NCI-H748 (cell line): ENCODE results near the gene RGS12.
A peak's percentile ranks its signal among the peaks of the same experiment; 100 is the strongest.

Experiments used
- DNase-seq: peaks from one replicate; lab custom pipeline; 2025; ENCODE audit not compliant: unreplicated experiment; lab: John Stamatoyannopoulos, UW

Gene RGS12

DNA sequence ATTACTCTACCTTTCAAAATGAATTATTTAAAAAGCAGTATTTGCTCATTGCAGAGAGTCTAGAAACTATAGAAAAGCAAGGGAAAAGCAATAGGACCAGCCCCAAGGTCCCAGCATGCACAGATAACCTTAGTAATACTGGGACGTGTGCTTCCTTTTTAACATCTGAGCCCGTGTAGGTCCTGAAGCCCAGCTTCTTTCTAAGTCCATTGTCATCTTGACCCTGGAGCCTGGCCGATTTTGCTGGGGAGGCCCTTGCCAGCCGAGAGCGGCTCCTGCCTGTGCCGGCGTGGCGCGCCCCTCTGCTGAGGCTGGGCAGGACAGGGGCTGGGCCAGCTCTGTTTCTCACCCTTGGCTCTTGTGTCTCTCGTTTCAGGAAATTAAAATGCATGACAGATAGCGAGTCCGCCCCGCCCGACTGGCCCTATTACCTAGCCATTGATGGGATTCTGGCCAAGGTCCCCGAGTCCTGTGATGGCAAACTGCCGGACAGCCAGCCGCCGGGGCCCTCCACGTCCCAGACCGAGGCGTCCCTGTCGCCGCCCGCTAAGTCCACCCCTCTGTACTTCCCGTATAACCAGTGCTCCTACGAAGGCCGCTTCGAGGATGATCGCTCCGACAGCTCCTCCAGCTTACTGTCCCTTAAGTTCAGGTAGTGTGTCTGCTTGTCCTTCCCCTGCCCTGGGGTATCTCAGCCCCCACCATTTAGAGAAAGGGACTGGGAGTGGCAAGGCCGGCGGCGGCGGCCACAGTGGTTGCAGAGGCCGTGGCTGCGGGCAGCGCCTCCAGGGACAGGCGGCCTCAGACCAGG, 39.8 kb upstream of the RGS12 start:
- DNase-seq, result no peak

DNA sequence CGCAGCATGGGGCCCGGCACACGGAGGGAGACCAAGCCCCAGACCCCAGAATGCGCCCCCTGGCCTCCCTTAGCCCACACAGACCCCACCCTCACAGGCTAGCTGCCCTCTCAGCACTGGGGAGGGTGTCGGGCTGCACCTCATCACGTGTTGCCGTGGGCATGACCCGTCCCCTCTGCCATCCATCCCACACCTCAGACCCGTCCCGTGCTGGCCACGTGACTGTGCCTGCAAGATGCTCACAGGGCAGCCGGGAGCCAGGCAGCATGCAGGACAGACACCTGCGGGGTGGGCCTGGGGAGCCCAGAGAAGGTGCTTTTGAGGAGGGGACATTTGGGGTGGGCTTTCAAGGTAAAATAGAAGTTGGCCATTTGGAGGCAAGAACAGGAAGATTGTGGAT, 39.0 kb upstream of the RGS12 start:
- DNase-seq, result no peak

DNA sequence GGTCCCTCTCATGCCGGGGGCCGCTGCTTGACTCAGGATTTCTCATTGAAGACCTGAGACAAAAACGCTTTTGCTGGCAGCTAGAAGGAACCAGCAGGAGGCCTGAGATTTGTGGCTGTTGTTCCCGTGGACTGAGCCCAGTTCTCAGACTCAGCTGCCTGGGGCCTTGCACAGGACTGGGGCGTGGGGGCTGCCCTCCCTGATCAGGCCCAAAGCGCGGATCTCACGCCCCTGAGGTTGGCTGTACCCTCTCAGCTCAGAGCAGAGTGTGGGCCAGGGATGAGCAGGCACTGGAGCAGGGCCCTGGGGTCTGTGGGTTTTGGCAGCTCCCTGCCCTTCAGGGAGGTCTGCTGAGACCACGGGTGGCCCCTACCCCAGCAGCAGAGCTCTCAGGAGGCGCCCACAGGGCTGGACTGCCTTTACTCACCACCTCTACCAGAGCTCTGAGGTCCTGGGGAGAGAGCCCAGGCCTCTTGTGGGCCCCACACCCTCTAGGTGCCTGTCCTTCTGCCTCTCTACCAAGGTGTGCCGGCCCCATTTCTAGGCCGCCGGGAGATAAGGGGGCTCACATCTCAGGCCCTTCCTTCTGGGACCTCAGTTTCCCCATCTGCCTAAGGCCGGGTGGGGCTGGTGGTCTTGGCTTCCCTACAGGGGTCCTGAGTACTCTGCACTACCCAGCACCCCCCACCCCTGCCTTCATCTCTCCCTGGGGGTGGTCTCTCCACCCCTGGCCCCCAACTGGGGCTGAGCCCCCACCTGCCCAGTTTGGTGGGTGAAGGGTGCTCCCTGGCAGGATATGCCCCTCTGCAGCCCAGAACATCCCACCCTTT, 38.3 kb upstream of the RGS12 start:
- DNase-seq, result no peak

DNA sequence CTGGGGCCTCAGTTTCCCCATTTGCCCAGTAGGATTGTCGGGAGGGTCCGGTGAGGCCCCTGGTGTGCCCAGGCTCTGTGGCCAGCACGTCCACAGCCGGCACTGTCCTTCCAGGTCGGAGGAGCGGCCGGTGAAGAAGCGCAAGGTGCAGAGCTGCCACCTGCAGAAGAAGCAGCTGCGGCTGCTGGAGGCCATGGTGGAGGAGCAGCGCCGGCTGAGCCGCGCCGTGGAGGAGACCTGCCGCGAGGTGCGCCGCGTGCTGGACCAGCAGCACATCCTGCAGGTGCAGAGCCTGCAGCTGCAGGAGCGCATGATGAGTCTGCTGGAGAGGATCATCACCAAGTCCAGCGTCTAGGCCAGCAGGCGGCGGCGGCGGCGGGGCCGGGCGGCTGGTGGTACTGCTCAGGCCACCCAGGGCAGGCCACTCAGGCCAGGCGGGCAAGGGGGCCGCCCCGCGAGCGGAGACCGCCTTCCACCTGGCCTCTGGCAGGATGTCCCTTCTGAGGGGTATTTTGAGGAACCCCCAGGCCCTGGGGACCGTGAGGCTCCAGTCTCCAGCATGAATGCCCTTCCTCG, 37.1 kb upstream of the RGS12 start:
- DNase-seq, result no peak

- no peak for DNase-seq
These were observed 36.4 kb upstream of the RGS12 start for GRCh38 chr4:3256230-3257102.

- peak; percentile 59 for DNase-seq
These were observed 35.7 kb upstream of the RGS12 start for GRCh38 chr4:3257103-3257555.

GRCh38 chr4:3257556-3258482, 35.0 kb upstream of the RGS12 start:
- DNase-seq, result no peak

DNA sequence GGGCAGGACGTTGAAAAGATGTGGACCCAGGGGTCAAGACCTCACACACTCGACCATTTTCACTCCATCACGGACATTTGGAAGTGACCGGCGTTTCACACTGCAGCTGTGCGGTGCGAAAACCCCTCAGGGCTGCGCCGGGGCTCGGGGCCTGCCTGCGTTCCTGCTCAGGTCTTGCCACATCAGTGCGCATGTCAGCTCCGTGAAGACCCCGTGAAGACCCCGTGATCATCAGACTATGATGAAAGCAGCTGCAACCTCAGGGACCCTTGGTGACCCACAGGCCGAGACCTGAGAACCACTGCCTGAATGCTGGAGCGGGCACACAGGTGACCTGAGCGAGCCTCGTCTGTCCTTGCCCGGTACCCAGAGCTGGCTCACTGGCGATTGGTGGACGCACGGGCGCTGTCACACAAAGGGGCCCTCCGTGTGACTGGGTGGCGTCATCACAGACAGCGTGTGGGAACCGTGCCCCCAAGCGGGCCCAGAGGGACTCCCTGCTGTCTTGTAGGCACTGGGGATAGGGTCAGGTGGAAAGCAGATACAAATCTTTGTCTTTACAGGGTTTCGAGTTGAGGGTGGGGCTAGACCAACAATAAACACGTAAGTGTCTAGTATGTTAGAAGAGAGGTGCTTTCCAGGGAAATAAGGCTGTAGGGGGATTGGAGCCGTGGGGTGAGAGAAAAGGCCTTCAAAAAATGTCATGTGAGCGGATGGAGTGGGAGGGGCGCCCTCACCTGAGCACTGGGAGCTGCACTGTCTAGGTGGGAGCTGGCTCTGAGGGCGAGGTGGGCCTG, 31.2 kb upstream of the RGS12 start:
- no peak for DNase-seq

DNA sequence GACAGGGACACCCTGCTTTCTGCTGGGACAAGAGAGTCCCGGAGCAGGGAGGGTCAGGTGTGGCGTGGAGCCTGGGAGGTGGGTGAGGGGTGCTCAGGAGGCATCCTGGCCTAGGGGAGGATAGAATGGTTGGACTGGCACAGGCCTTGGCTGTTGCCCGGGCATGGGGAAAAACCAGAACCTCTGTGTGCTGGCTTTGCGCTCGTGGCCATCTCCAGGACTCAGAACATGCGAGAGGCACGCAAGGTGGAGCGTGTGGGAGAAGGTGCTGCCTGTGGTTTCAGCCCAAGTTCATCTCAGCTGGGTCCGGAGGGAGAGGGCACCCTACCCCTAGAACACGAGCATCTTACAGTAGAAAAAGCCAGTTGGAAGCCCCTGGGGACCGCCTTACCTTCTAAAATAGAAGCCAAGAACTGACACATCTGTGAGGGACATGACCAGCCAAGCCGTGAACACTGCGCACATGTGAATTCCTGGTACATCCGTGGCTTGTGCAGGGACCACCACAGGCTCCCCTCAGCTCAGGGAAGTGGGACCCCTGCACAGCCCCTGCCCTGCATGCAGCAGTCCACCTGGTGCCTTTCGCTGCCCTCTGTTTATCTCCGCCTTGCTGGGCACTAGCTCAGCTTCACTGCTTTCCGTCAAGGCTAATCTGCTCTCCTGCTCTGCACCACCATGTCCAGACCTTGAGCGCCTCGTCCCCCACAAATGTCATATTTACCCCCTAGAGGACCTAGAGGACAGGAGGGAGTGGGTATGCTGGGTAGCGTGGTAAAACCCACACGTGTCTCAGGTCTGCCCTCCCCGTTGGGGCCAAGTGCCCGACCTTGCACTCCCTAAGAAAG, 30.4 kb upstream of the RGS12 start:
- no peak for DNase-seq

DNA sequence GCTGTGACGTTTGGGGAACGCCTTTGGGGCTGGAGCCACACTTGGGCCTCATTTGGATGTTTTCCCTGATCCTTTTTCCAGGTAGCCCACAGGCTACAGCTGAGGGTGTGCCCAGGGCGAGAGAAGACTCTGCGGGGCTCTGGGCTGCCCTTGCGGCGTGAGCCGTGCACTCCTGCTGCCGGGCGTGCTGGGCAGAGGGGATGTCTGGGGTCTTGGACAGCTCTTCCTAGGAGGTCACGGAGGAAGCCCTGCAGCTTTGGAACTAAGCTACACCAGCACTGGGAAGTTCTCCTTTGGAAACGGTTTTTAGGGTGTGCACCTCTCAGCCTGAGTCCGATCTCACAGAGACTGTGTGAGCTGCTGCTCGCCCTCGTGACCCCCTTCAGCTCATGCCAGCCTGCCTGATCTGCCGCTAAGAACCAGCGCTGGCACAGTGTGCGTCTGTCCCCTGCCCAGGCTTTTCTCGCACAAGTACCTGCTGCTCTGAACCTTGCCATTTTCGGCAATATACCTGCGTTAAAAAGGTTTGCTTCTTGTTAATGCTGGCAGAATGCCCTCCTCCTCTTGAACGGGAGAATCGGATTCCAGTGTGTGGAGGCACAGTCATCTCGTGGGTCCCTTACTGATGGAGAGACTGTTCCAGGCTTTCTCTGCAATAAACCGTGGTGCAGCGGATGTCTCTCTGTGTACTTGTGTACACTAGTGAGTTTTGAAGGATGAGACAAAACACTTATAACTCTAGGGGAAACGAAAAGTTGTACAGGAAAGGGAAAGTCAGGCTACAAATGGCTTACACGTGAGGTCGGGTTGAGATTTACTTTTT, 29.6 kb upstream of the RGS12 start:
- no peak for DNase-seq

DNA sequence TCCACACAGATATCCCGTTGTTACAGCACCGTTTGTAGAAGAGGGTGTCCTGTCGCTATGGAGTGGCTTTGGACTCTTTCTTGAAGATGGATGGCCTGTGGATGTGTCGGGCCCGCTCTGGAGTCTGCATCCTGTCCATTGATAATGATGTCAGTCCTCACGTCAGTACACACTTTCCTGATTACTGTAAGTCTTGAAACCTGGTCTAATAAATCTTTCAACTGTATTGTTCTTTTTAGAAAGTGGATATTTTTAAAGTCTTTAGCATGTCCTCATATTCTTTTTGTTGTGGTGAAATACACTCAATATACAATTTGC, 29.0 kb upstream of the RGS12 start:
- no peak for DNase-seq

- DNase-seq, result no peak
These were observed 26.7 kb upstream of the RGS12 start for GRCh38 chr4:3266076-3266475.

DNA sequence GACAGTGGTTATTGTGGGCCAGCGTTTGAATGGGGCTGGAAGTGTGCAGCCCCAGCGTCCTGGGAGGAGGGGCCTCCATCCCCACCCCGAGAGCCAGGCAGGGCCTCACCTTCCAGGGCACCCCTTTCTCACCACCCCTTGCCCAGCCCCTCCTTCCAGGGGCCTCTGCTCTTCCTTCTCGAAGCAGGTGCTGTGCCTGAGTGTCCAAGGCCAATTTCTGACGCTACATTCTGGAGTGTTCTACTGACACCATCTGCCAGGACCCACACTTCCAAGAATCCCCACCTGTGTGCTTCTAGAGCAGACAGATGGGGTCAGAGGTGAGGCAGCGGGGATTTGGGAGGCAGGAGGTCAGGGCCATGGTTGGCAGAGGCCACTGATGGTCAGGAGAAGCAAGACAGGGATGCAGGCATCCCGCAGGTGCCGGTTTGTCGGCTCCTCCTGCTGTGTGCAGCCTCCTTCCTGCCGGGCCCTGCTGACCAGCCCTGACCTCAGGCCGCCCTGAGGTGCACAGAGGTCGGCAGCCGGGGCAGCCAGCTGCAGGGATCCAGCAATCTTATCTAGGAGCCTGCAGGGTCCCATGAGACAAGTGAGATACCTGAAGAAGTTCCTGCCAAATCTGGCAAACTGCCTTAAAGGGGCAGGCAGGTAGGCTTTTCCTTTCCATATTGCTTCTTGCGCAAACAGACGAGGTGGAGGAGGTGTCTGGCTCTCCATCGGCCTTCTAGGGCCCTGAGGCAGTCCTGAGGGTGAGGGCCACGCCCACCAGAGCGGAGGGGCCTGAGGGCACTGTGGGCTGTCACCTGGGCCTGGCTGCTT, 25.0 kb upstream of the RGS12 start:
- no peak for DNase-seq

DNA sequence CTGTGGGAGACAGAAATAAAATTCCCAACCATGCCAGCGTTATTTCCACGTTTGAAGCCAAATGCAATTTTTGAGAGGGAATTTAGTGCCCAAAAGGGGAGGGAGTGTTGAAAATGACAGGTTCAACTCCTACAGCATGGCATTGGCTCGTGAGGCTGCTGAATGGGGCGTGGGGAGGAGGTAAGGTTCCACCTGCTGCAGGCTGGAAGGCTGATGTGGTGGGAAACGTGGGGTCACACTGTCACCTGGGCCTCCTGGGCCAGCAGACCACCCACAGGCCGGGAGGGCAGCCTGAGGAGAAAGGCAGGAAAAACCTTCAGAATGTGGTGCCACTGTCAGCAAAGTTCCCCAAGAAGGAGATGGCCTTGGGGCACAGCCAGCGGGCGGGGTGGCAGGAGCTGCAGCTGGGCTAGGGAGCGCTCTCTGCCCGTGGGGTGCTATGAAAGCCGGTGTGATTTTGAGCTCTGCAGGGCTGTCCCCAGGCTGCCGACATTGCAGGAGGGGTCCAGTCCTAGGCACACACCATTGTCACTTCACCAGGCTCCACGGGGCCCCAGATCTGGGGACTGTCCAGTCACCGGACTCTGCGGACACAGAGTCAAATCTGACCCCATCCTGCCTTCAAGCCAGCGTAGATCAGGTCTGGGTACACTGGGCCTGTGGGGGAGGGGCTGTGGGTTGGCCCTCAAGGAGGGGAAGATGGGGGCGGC, 24.3 kb upstream of the RGS12 start:
- DNase-seq, result no peak

DNA sequence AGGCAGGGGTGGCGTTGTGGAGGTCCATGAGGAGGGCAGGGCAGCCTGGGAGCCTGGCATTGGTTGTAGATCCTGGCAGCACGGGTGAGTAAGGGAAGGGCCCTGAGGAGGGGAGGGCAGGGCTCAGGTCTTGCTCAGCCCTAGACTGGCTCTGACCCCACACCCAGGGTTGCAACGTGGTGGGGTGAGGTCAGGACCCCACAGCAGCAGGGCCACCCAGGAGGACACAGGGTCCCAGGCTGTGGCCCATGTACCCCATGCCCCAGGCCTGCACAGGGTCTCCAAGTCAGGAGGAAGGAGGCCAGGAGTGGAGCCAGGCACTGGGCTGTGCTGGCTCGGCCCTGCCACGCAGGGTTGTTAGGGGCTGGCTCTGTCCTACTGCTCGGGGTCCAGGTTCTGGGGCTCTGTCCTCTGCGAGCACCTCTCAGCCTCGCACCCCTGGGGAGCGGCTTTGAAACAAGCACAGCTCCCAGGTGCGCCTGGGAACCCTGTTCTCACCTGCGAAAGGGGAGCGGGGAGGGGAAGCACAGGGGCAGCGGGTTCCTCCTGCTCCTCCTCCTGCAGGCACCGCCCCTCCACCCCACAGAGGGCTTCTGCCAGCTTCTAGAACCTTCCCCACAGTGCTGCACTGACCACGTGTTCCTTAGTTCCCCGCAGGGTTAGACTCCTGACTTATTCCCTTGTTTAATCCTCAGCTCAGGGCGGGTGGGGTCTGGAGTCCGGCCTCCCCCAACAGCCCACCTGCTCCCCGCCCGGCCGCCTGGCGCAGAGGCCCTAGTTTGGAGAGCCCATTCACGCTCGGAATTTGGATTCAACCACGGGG, 23.5 kb upstream of the RGS12 start:
- DNase-seq, result no peak
